ENCODE data around the gene DHRS11. TPM values are rescaled to one million over a fixed set of nuclear protein-coding genes. Genes with fewer than 3 reads are reported as not detected.
A peak's percentile ranks its signal among the peaks of the same experiment; 100 is the strongest.

The DHRS11 gene
- total RNA-seq, 1 experiment from 2014 or later = 27.9 TPM

GRCh38 chr17:36544307-36545076 is 47.2 kb upstream of the DHRS11 start, which contains the start of gene GGNBP2:
GGNBP2 (plus strand) TSS chr17:36544919; CDS start chr17:36545725, 806 bp downstream.
- H2AFZ ChIP-seq (ENCODE audit: low read length) = no peak within 1 kb of the TSS
- H3K9me3 Mint-ChIP-seq = no peaks in the 10 kb centered on the region
- peaks cover 0 to 7% (median 2%) of the 10 kb centered on the region in 3 experiments; a peak in 6 of 7 replicates for H3K36me3 Mint-ChIP-seq (ENCODE audit: insufficient read depth in 1 of 3, low read depth in 3 of 3)
- no peak within 1 kb of the TSS for H3K23ac ChIP-seq (ENCODE audit: insufficient read length, low read depth, low read length)
- no peak within 1 kb of the TSS for H4K91ac ChIP-seq (ENCODE audit: insufficient read length, low read depth, low read length)
- peak within 1 kb of the TSS; percentile 52 for H3K18ac ChIP-seq (ENCODE audit: insufficient read length, low read depth, low read length)
- peak within 1 kb of the TSS; percentile 93 for H3K14ac ChIP-seq (ENCODE audit: insufficient read depth, low read length)
- peaks cover 13% of the 10 kb centered on the region; the same call in 1 of the 2 replicates for H3K79me2 ChIP-seq (ENCODE audit: insufficient read depth, low read length)
- peaks cover 5% of the 10 kb centered on the region for H3K23me2 ChIP-seq (ENCODE audit: insufficient read length, low read depth, low read length, poor library complexity, severe bottlenecking)
- DNase-seq = peak; percentile 96
- no peak within 1 kb of the TSS for H2BK15ac ChIP-seq (ENCODE audit: low read depth, low read length)
- no peak within 1 kb of the TSS for H4K5ac ChIP-seq (ENCODE audit: insufficient read length, low read depth, low read length)
- no peaks in the 10 kb centered on the region for H3K27me3 Mint-ChIP-seq (ENCODE audit: low read depth)
- H3T11ph ChIP-seq (ENCODE audit: low read length) = no peak within 1 kb of the TSS
- no peaks in the 10 kb centered on the region for H3K27me3 ChIP-seq (ENCODE audit: insufficient read depth, low read length)
- H3K4me2 ChIP-seq (ENCODE audit: insufficient read depth, insufficient read length, low read length) = peak within 1 kb of the TSS; percentile 84
- no CpG with 5 or more reads among the region's 71 CpGs for WGBS (ENCODE audit: extremely low coverage, insufficient read length, low lambda C conversion rate)
- H2BK120ac ChIP-seq (ENCODE audit: low read depth, low read length, poor library complexity, severe bottlenecking) = no peak within 1 kb of the TSS
- no peak within 1 kb of the TSS for H3K4ac ChIP-seq (ENCODE audit: low read depth, low read length)
- H3K4me1 Mint-ChIP-seq = peaks cover 15 to 18% of the 10 kb centered on the region in 2 experiments
- peak within 1 kb of the TSS; percentile 90 for H3K9ac ChIP-seq (ENCODE audit: extremely low read depth, insufficient read length, low read length)
- no peaks in the 10 kb centered on the region for H3K9me3 ChIP-seq (ENCODE audit: control insufficient read depth, low read depth, low read length)
- no peaks in the 10 kb centered on the region for H3K4me1 ChIP-seq (ENCODE audit: insufficient read depth, low read length)
- no peak within 1 kb of the TSS for H3K56ac ChIP-seq (ENCODE audit: insufficient read length, low read depth, low read length)
- H4K20me1 ChIP-seq (ENCODE audit: control insufficient read depth, insufficient read depth, insufficient read length) = no peaks in the 10 kb centered on the region
- H2BK12ac ChIP-seq (ENCODE audit: insufficient read length, low read depth, low read length) = no peak within 1 kb of the TSS
- no peak within 1 kb of the TSS for H4K8ac ChIP-seq (replicated peaks; ENCODE audit: insufficient read length, low read depth, low read length)
- no peak within 1 kb of the TSS for H2BK20ac ChIP-seq (ENCODE audit: low read depth, low read length, poor library complexity, severe bottlenecking)
- H2BK5ac ChIP-seq (ENCODE audit: insufficient read length, low read length) = no peak within 1 kb of the TSS
- H3K27ac ChIP-seq (ENCODE audit: insufficient read length, low read depth, low read length) = peak within 1 kb of the TSS; percentile 3
- no peak within 1 kb of the TSS for H2AK5ac ChIP-seq (ENCODE audit: insufficient read length, low read length)
- no peak for TF ChIP-seq CTCF (conservative IDR thresholded peaks at IDR 0.05)
- H3K27ac Mint-ChIP-seq = peak within 1 kb of the TSS; percentile 91 to 97 (median 97)
- H3K4me3 Mint-ChIP-seq = peak within 1 kb of the TSS; percentile 87 to 97
- H3K79me1 ChIP-seq (ENCODE audit: insufficient read depth, low read depth, low read length, poor library complexity, severe bottlenecking) = no peaks in the 10 kb centered on the region

Measured in H9 (cell line).